AG08395 (cell line): ENCODE data around the gene CNTN4.
"Not testable (repeated sequence)": the region's sequence is repeated elsewhere in the genome, so short reads cannot be mapped to it uniquely, and the experiment has no call there.

Experiments used
- DNase-seq: peaks from one replicate; pipeline ENCODE4 v3.0.0; 2012; ENCODE audit warnings: mixed read lengths, low spot score

Gene CNTN4

DNA sequence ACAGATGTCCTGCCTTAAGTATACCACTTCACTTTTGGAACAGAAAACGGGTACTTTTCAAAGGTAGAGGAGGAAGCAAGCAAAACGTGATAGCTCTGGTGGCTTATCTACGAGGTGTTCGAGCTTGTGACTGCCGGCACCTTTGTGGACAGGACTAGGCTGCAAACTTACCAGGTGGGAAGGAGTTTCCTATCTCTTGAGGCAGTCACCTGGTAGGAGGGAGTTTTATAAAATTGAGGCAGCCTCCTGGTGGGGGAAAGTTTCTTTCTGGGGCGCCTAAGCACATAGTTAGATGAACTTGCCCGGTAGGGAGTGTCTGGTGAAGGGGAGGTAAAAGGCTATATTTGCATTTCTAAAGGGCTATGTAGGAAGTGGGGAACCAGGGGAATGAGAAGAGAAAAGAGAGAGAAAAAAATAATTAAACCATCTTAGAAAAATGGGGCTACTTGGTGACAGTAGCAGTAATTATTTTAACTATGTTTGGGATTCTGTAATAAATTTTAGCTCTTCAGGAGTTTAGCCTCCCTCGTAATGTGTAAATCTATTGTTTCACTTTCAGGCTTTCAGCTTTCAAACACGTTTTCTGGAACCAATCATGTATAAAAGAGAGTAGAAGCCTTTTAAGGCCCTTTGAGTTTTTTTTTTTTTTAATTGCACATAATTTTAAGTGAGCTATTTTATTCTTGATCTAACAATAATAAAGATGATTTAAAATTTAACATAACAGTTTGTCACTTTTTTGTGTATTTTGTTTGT lies 880.5 kb downstream of the CNTN4 start:
- no peak for DNase-seq

DNA sequence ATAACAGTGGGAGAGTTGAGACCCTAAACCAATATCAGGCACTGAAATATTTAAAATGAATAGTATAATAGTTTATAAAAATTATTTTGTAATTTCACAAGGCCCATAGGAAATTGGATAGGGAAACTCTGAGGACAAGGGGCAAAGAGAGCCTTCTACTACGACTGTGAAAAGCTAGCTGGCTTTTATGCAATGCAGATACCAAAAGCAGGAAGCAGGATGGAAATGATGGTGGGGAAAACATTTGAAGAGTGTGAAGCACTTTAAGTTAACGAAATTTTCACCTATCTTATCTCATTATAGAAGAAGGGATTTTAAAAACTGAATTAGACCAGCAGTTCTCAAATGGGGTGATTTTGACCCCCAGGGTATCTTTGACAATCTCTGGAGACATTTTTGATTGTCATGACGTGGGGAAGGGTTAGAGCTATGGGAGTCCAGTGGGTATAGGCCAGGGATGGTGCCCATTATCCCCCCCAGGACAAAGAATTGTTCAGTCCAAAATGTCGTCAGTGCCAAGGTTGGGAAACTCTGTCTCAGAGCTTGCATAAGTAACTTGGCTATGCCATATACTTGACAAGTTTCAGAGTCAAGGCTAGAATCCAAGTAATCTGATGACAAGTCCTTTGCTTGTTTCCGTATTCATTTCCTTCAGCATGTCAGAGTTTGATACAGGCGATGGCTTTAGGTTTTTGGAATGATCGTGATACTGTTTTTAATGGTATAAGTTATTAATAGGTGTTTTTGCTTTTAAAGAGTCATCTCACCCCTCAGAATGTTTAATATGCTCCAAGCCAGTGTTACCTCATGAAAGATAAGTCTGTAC lies 885.6 kb downstream of the CNTN4 start:
- DNase-seq, result no peak

DNA sequence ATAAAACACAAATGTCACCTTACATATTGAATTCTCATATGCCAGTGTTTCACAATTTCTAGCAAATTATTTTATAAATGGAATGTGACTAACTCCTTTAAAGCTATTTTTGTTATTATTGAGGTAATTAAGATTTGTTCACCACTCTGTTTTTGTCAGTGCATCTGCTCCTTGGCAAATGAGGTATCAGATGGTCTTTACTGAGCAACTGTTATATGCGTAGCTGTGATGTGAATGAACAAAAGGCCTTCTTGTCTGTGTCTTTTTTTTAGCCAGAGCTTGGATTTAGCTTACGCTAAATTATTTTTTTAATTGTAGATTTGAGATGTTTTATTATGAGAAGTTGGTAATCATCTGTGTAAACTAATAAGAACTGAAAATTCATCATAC lies 886.2 kb downstream of the CNTN4 start:
- DNase-seq, result no peak

DNA sequence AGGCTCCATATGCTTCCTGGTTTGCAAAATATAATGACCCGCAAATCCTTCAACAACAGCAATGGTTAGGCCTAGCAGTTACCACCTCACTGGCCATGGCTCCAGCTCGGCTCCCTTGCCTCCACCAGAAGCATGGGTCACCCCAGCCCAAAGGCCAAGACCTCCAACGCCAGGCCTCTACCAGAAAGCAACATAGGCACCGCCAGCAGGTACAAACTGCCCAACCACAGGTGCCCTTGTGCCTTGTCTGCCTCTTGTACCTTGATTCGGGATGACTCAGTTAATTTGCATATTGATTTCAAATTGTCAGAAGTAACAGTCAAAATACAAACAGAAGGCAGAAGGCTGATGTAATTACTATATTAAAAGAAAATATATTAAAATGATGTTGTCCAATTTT lies 886.8 kb downstream of the CNTN4 start:
- no peak for DNase-seq

DNA sequence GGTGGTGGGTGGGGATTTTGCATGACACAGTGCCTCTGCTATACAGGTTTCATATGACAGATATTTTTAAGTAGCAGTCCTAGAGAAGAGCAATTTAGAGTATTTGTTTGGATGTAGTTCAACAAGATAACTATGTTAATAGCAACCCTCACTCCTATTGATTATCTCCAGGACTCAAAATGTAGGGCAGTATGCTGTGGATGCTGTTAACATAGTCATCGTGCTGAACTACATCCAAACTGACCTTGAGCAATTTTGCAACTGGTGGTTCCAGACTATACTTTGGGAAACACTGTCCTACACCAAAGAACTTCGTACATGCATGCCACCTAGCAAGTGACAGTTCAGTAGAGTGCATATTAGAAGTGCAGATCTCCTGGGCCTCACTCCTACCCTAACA lies 893.9 kb downstream of the CNTN4 start:
- no peak for DNase-seq

DNA sequence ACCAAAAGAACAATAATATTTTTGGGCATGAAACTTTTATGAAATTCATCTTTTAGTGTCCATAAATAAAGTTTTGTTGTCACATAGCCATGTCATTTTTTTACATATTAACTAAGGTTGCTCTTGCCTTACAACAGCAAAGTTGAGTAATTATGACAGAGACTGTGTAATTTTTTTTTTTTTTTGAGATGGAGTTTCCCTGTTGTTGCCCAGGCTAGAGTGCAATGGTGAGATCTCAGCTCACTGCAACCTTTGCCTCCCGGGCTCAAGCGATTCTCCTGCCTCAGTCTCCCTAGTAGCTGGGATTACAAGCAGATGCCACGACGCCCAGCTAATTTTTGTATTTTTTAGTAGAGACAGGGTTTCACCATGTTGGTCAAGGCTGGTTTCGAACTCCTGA lies 894.5 kb downstream of the CNTN4 start:
- not testable (repeated sequence) for DNase-seq

DNA sequence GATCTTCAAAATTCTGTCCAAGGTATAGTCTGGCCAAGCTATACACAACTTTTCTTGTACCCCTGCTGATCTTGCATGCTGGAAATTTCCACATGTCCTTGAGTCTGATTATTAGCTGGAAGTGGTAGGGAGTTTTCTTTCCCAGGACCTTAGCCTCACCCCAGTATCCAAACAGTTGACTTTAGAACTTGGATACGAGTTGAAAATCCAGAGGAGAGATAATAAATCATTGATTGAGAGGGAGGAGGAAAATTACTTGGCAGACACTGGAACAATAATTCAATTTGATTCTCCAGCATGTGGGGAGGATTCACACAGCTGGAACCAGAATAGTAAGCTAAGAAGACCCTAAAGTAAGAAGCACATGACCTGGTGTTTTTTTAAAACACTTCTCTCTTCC lies 895.1 kb downstream of the CNTN4 start:
- DNase-seq, result no peak

DNA sequence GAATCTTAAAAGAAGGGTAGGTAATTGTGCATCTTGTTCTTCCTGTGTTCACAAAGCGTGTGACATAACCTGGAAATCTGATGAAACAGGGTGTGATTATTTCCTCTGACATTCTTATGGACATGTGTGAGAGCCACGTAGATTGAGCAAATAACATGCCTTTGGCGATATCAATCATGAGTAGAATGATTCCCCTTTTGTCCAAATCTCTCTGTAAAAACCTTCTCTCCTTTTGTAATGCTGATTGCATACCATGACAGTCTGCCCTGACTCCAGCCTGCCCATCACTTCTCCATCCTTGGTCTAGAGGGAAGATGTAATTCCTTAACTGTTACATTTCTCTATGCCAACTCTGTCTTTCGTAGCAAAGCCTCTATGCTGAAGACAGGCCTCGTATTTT lies 896.5 kb downstream of the CNTN4 start:
- DNase-seq, result no peak

DNA sequence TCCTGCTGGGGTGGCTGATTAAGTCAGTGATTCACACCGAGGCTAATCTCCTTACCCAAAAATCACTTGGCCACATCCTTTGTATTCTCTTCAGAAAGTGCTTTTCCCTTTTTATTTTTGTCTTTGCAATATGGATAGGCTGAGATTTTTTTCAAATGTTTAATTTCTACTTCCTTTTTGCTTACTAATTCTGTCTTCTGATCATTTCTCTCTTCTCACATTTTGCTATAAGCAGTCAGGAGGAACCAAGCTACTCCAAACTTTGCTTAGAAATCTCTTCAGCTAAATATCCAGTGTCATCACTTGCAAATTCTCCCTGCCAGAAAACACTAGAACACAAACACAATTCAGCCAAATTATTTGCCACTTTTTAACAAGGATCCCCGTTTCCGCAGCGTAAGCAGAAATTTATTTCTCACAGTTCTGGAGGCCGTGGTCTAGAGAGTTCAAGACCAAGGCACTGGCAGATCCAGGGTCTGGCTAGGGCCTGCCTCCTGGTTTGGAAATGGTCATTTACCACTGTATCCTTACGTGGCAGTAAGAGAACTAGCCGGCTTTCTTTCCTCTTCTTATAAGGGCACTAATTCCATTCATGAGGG lies 906.6 kb downstream of the CNTN4 start:
- DNase-seq, result no peak

DNA sequence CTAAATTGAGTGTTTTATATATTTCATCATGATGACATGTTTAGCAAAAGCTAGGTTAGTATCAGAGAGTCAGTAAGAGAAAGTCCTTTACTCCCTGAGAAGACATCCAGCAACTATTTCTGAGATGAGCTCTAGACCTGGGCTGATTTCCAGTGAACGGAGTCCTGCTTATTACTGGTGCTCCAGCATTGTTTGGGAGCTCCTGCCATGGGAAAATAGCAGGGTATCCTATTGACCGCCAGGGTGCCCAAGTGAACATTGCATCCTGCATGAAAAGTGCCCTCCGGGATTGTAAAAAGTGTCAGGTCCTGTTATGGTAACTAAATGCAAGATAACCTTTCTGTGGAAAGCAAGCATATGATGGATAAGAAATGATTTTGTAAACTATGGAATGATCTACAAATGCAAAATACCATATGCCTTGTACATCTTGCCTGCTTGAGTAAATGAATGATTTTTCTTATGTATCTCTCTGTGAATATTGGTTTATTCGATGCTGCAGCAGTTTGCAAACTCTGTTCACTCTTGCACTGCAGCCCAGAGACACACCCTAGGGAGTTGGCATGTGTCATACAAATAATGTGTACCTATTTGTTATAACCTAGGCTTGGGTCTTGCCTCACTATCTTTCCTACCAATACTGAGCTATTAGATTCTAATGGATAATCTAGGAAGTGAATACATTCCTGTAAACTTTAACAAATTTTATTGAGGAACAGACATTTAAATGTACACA lies 914.8 kb downstream of the CNTN4 start:
- no peak for DNase-seq

DNA sequence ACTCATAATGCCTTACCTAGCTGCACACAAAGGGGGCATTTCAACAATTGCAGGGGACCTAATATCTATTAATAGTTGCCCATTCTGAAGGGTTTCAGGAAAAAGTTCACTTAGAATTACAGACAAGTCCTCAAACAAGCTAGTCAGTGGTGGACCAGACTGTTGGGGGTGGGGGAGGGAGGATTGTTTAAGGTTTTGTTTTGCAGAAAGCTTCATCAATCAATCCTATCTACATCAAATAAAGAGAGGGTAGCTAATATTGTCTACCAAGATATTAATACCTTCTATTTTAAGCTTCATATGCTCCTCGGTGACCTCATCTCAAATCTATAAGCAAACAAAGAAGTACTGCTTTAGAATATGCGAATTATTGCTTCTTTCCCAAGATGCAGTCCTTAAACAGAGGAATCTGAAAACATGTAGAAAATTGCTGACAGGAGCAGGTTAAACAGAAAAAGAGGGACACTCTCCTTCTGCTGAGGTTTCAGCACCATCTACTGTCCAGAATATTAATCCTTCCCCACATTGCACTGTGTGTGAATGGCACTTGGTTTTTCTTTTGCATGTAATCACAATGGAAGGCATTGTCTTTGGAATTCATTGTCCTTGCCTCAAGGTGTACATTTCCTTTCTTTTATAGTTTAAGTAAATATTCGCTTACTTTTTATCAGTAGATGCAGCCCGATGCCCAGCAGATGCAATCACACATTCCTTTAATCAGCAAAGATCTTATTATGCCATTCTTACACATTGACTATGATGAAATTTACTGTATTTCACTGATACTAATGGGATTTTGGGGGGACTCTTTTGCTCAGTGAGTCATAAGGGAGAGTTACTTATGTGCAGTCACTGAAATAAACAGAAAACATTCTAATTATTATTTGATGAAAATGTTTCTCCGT lies 916.8 kb downstream of the CNTN4 start:
- DNase-seq, result no peak

DNA sequence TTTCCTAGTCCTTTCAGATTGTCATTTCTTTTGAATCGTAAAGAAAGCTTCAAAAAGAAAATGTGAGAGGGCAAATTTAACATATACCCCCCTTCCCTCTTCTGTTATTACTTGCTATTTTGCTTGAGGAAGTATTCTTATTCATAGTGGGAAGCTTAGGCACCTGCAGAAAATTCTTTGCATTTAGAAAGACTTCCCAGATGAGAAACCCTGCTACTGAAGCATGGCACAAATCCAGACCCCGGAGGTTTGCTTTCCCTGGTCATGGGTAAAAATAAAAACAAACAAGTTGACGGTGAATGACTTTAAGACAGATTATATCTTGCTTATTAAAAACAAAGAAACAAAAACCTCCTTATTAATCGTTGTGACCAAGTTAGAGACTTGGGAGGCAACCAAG lies 917.6 kb downstream of the CNTN4 start:
- DNase-seq, result no peak

DNA sequence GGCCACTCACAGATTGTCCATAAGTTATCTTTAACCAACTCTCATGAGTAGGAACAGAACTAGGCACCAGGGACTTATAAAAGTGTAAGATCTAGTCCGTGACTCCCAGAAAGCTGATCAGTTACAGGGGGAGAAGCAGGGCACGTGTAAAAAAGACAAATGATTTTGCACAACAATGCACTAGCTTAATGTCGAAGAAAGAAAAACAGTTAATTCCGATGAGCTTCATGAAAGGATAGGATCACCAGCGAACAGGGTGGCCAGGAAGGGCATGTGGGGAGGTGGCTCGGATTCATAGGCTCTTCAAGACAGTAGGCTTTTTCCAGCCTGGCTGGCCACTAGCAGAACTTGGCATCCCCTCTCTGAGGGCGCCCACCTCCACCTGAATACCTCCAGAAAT lies 921.5 kb downstream of the CNTN4 start:
- no peak for DNase-seq

DNA sequence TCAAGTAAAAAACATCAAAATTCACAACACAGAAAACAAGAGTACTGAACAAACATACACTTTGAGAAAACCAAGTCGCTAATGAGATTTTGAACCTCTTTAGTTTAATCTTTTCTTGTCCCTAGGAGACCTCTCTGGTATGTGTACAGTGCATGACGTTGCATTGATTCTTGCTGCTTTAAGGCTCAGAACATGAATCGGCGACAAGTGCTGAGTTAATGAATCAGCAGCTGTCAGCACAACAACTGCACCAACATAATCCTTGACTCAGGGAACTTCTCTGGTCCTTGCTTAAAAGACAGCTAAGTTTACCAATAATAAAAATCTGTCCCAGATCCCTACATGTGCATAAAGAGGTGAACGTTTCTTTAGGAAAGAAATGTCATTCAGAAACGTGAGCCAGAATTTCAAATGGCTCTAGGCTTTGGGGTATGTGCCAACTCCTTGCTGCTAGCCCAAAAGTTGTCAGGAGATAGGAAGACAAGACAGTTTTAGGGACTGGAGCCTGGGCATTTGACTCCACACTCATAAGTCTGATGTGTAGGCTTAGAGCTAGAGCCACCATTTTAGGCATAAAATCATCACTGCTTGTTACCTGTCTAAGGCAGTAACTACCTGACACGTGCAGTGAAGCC lies 924.6 kb downstream of the CNTN4 start:
- DNase-seq, result no peak

DNA sequence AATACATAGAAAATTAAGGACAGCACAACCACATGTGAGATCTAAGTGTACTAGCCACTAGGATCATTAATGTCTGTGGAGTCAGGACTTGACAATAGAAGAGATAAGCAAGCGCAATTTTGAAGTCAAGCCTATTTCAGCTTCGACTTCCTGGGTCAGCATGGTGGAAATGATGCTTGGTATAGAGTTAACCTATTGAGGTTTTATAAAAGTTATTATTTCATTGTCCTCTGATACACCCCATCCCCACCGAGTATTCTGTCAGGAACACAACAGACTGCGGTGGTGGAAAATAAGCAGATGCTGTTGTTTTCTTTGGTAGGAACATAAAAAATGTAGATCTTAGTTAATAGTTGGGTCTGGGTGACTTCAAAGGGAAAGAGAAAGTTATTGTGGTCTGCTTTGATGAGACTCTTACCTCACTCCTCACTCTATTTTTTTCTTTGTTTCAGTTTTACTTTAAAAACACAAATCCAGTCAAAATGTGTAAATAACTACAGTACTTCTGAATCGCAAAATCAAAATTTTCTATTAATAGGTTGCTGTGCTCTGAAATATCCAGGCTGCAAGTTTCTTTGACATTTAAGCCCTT lies 929.4 kb downstream of the CNTN4 start:
- DNase-seq, result no peak

DNA sequence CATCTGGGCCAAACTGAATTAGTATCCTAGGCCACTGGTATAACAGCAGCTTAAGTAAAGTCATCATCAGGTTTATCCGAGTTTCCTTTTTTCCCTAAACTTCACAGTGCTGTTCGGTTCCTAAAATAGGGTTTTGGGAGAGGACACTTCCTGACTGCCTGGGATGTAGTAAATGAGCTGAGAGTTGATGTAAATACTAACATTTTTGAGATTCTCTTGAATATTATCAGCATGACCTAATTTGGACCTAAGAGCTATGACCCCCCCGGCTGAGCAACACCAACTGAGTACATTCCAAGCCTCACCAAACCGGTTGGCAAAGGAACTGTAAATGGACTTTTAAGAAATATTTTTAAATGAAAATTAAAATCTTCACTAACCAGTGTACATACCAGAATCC lies 932.7 kb downstream of the CNTN4 start:
- DNase-seq, result no peak

DNA sequence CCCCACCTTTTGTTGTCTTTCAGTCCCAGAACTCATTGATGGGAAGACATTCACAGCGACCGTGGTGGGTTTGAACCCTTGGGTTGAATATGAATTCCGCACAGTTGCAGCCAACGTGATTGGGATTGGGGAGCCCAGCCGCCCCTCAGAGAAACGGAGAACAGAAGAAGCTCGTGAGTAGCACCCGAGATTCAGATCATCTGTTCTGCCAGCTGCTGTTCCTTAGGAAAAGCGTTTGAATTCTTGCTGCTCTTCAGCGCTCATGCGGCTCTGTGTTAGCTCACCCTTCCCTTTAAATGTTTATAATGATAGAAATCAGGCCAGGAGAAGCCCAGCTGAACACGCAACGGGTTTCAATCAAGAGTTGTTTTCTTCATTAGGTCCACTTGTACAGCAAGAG lies 938.5 kb downstream of the CNTN4 start:
- no peak for DNase-seq

DNA sequence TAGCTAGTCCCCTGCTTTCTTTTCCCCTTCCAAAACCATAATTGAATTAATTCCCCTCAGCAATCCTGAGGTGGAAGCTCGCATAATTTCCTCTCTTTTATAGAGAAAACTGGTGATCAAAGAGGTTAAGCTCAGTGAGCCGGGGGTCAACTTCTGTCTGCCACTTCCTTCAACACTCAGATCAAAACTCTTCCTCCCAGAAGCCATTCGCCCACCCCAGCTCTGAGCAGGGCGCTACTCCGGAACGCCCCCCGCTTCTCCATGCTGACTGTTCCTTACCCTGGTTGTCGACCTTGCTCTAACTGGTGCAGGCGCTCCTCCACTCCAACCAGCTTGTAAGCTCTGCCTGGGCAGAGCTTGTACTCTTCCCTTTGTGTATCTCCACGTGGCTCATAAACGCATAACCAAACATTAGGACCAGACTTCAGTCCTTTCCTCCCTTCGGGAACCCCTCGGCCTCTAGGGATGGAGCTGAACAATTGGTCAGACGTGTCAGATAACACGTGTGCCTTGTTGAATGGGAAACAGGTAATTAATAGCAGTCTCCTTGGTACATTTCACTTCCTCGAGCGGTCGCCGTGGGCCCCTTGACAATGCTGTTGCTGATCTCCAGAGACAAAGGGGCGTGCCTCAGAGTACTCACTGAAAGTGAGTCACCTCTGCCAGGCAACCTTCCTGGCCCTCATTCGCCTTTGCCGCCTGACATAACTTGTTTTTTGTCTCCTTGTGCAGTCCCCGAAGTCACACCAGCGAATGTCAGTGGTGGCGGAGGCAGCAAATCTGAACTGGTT lies 939.7 kb downstream of the CNTN4 start:
- no peak for DNase-seq

DNA sequence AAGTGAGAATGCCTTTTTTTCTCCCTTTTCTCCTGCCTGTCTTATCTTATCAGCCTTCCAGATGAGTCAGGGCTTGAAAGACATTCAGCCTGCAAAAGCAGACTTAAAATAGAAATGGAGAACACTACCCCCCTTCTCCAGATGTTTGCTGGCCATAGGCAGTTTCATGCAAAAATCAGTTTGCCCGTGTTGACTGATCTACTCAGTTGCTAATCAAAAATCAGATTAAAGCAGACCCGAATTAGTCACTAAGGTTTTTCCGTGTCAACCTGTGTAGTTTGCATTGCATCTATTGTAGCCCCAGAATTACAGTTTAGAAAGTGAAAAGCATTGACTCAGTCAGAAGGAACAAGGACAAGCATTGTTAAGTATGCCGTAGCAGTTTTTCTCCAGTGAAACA lies 955.3 kb downstream of the CNTN4 start:
- no peak for DNase-seq

DNA sequence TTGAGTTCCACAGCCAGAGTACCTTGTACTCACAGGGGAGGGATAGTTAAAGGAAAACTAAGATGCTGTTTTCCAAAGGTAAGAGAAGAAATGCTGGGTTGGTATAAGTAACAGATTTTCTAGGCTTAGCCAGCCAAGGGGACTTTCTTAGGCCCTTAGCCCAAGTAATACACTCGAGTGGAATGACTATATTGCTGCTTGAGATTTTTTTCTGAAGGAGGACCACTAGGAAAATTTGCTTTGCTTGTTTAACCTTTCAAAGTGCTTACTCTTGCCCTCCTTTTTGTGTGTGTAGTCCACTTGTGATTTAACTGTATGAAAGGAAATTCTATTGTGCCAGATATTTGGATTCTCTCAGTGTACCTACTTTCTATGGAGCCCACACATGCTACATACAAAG lies 961.0 kb downstream of the CNTN4 start:
- DNase-seq, result no peak
